SU-DHL-6 (cell line): Measurements from ENCODE around the gene PVALEF.

ENCODE experiments used
- CTCF ChIP-seq: fragments of 200-600 bp; sonication (generic); IDR thresholded peaks from one replicate; pipeline ENCODE4 v1.5.1; 2017; ENCODE audit warnings: antibody characterized with exemption, mild to moderate bottlenecking, low read length, moderate library complexity; ENCODE audit not compliant: insufficient read depth, poor library complexity, severe bottlenecking
- EZH2phosphoT487 ChIP-seq: fragments of 200-600 bp; sonication (generic), shearing (Covaris generic); conservative IDR thresholded peaks from 2 replicates; pipeline ENCODE4 v1.6.1; 2018; ENCODE audit warnings: mild to moderate bottlenecking, antibody characterized with exemption, low read length, moderate library complexity, mixed read lengths

- TF ChIP-seq CTCF (no peak), EZH2phosphoT487 (no peak)
These were observed 40.9 kb downstream of the PVALEF start for GRCh38 chr17:81206166-81206565.
